Inflammatory macrophage treated with lipopolysaccharide for 1 hour (primary cell): Measurements from ENCODE around the gene TMEM120B.

ENCODE experiments used
- DNase-seq, 2 donors: peaks; one replicate each; pipeline ENCODE4 v3.0.0-alpha.2; 2020 to 2022

The TMEM120B gene

GRCh38 chr12:121793838-121794533 is 81.4 kb downstream of the TMEM120B start:
- DNase-seq: peak; percentile 92 to 97

- no peak for DNase-seq
Measured at GRCh38 chr12:121794534-121795033, 82.0 kb downstream of the TMEM120B start.

DNA sequence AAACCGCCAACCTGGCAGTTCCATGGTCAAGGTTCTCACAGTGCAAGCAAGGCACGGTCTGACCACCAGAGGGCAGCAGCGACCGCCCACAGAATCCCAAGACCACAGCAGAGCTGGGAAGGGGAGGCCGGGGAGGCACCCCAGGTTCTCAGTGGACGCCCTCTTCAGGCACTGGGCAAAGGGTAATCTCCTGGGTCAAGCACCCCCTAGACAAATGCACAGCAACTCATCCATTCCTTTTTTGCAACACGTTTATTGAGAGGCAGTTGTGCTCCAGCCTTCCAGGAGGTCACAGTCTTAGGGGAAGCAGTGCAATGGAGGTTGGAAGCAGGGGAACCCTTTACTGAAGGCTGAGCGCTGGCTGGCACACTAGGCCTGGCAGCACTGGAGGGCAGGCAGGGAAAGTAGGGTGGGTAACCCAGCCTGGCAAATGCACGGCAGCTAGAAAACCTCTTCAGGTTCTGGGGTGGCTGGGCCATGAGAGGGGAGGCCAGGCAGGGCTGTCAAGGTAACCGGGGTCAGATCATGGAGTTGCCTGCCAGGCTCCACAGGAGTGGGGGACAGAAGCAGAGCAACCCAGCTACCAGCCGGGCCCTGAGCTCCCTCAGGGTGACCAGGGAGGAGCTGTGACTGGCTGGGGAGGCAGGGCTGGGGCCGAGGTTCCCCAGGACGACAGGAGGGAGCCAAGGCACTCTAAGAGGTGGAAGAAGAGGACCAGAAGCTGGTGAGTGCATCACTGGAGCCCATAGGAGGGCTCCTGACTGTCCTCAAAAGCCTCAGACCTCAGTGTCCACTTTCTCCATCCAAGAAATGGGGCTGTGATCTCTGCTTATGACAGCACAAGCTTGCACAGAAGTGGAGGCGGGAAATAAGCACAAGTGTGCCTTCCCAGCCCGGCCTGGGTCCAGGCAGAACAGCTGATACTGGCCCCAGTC is 82.7 kb downstream of the TMEM120B start:
- DNase-seq: peak; percentile 67 to 96

DNA sequence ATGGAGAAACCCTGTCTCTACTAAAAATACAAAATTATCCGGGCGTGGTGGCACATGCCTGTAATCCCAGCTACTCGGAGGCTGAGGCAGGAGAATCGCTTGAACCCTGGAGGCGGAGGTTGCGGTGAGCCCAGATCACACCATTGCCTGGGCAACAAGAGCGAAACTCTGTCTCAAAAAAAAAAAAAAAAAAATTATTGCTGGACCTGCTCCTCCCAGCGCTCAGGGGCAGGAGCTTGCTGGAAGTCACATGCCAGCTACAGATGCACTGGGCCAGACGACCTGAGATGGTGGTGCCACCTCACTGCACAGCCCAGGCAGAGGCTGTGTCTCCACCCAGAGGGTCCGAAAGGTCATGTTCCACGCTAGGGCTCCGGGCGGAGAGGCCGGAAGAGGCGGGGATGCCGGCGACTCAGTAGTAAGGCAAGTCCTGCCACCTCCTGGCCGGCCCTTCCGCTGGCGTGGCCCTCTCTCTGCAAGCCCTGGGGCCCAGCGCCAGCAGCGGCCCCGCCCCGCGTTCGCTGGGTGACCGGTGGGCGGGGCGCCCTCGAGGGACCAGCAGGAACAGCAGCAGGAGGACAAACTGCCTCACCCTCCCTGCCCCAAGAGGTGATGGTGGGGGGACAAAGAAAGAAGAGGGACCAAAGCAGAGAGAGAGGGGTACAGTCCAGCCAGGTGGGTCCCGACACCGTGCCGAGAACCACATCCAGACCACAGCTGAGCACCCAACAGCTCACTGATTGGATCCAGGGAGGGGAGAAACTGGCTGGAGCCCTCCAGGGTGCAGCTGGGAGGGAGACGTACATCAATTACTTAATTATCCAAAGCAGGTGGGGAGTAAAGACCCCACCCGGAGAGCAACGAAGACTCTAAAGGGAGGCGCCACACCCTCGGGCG is 84.6 kb downstream of the TMEM120B start:
- peak in 1 of 2 donors; percentile 62 for DNase-seq

- no peak for DNase-seq
Measured at GRCh38 chr12:121797937-121798786, 85.6 kb downstream of the TMEM120B start.

- no peak for DNase-seq
Measured at GRCh38 chr12:121798787-121799155, 86.2 kb downstream of the TMEM120B start.

DNA sequence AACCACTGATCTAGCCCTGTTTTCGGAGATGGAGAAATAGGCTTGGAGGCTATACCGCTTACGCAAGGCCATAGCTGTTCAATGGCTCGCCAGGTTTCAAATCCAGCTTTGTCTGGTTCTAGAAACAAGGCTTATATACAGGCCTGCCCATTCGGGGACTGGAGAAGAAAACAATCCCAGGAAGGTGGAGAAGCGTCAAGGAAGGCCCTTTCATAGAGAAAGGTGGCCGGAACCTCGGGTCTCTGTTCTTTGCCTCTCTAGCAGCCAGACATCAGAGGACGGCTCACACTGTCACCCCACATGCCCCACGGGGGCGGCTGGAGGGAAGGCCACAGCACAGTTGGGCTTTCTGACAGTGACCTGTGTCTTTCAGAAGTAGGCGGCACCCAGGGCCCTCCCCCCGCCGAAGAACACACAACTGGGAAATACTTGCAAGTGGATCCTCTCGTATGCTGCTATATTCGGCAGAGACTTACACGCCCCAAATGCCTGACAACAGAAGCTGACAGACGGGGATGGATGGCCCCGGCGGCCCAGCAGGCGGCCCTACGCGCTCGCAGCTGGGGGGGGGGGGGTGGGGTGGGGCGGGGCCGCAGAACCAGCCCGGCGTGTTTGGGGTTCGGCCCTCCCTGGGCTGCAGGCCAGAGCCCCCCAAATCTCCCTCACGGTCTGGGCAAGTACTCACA is 86.7 kb downstream of the TMEM120B start:
- peak; percentile 66 to 90 for DNase-seq

DNA sequence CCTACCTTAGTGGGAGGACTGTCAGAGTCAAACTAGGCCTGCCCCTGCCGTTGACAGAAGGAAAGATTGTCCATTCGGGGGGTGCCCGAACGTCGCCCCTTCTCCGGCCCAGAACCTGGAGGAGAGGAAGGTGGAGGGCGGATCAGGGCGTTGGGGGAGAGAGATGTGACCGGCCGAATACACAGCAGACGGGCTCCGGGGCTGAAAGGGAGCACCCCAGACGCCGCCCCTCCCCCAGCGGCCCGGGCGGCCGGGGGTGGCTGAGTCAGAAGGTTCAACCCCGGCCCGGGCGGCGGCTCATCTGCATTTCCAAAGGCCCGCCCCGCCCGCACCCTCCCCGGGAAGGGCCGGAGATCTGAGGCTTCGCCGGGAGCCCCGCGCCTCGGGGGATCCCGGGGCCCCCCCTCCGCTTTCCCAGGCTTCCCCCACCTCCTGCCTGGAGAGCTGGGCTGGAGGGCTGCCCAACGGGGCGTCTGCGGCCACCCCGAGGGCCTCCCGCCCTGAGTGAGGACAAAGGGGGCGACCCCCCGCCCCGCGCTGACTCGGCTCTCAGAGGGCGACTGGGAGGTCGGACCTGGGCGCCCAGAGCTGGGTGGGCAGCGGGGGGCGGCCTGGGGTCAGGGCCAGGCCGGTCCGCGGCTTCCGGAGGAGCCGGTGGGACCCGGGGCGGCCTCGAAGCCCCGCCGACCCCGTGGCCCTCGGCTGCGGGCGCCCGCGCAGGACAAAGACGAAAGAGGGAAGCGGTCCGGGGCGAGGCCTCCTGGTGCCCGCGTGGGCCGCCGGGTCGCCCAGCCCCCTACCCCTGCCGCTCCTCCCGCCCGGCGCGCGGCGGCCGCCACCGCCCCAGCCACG is 87.5 kb downstream of the TMEM120B start:
- peak; percentile 90 to 92 for DNase-seq

GRCh38 chr12:121800694-121801594 is 88.4 kb downstream of the TMEM120B start:
- DNase-seq: peak in 1 of 2 donors; percentile 44

DNA sequence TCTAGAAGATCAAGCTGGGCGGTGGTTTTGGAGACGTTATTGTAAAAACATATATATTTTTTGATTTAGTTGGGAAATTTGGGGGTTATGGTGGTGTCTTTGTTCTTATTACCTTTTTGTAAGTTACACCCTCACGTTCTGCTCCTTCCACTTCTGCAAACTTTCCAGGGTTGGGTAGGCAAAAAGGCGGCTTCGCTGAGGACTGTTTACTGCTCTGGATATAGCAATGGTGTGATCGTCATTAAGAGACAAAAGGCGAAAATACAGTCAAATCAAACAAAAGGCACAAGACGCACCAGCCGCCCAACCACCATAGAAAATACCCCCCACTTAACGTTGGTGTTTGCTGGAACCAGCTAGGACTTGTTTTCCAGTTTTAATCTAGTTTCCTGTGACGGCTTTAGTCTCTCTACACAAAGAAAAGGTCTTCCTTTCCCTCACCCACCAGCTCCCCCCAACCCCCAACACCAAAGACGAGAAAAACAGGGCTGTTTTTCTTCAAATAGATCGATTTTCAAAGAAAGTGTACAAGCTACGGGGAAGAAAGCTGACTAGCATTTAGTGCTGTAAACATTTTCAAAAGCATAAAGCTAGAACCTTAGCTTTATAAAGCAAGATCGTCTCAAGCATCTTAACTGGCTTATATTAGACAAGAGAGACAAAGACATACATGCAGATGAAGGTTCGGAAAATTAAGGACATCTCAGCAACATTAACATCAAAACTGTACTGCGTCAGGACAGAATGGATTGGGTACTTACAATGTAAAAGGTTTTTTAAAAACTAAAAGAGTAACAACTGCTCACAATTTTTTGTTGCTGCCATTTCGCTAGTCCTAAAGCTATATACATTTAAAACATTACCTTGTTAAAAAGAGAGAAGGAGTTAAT is 89.3 kb downstream of the TMEM120B start:
- DNase-seq: peak in 1 of 2 donors; percentile 49

- DNase-seq: no peak
Measured at GRCh38 chr12:121802485-121802842, 89.9 kb downstream of the TMEM120B start.

- peak; percentile 91 to 94 for DNase-seq
Measured at GRCh38 chr12:121802843-121803698, 90.5 kb downstream of the TMEM120B start.

DNA sequence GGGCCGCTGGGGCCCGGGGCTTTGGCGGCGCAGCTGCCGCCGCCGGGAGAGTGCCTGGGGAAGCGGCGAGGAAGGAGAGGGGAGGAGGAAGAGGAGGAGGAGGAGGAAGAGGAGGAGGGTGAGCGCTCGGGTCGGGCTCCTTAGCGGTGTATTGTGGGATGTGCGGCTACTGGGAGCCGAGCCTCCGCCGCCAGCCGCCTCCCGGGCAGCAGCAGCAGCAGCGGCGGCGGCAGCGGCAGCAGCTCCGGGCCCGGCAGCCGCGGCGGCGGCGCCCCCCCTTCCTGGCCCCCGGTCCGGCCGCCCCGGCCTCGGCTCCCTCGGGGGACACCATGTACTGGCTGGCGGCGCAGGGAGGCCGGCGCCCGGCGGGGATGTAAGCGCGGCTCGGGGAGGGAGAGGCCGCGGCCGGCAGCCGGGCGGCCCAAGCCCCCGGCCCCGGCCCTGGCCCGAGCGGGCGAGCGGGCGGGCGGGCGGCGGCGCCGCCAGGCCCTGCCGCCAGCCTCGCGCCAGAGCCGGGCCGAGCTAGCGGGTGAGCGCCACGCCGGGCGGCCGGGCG is 91.4 kb downstream of the TMEM120B start, which contains the start of gene SETD1B:
Gene SETD1B (plus strand): TSS at position 149 of the 556 bp plus-strand sequence. CDS start 729 bp downstream, outside the sequence.
- DNase-seq: peak in 1 of 2 donors; percentile 45

GRCh38 chr12:121804417-121805111 is 92.0 kb downstream of the TMEM120B start:
- peak in 1 of 2 donors; percentile 41 for DNase-seq

GRCh38 chr12:121805171-121806008 is 92.8 kb downstream of the TMEM120B start:
- no peak for DNase-seq
